Epidermal melanocyte (primary cell): Measurements from ENCODE around the gene PGC.
A peak's percentile ranks its signal among the peaks of the same experiment; 100 is the strongest.

Source experiments
- DNase-seq: peaks from one replicate; pipeline ENCODE4 v3.0.0; 2011; ENCODE audit warnings: low spot score; ENCODE audit not compliant: insufficient read length

PGC gene

GRCh38 chr6:41730531-41731436, 16.4 kb downstream of the PGC start:
- no peak for DNase-seq

- no peak for DNase-seq
Observed at GRCh38 chr6:41729624-41730023, 17.6 kb downstream of the PGC start.

DNA sequence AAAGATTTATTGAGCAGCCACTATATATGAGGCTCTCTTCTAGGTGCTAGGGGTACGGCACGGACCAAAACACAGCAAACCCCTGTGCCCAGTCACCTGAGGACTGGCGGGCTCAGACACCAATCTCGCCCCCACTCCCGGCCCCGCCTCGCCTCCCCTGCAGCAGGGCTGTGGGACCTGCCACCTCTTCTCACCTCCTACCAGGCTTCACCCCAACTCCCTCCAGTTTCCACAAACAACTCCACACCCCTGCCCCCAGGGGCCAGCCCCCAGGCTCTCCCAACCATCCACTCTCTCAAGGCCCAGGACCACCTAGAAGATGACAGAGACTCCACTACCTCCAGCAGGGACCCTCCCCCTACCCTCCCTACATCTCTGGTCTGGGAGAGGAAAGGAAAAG, 18.2 kb downstream of the PGC start:
- no peak for DNase-seq

- DNase-seq = no peak
Observed at GRCh38 chr6:41728073-41728936, 18.9 kb downstream of the PGC start.

DNA sequence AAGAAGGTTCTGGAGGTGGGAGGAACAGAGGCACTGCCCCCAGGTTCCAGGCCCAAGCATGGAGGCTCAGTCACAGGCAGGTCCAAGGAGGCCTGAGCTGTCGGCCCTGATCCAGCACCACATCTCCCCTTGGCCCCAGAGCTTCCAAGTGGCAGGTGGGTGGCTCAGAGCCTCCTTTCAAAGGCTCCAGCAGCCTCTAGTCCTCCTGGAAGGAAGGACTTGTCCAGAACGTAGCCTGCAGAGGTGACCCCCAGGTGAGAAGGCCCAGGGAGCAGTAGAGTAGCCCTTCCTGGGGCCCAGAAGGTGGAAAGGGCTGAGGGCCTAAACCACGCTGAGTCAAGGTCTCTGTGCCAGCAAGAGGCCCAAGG, 19.5 kb downstream of the PGC start:
- no peak for DNase-seq

- no peak for DNase-seq
Observed at GRCh38 chr6:41726876-41727275, 20.3 kb downstream of the PGC start.

DNA sequence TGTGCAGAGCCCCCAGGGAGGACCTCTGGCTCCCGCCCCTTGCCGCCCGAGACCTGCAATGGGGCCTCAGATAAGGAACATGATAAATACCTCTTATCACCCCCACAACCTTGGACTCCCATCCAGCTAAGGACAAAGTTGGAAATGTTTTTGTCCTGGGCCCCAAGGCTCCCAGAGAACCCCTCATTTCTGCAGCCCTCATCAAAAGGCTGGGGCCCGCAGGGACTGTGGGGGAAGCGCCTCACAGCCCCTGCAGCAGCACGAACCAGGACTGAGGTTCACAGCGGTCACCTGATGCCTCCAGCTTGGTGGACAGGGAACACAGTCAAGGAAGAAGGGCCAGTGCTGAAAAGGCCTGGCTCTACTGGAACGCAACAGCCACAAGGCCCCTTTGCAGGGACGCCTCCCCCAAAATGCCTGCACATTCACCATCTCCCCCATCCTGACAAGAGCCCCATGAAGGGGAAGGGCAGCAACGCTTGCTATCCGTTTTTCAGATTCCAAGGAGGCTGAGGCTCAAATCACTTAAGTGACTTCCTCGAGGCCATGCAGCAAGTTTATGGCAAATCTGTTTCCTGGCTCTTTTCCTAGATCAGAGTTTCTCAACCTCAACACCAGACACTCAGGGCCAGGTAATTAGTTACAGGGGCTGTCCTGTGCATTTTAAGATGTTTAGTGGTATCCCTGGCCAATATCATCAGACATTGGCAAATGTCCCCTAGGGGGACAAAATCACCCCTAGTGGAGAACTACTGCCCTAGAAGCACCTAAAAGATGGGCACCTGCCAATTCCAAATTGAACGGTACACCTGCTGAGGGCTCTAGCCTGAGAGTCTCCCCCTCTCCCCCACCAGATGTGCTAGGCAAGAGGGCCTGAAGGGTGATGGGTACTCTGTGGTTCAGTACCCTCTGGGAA, 22.4 kb downstream of the PGC start:
- DNase-seq = no peak

- DNase-seq = no peak
Observed at GRCh38 chr6:41724228-41724580, 23.0 kb downstream of the PGC start.

DNA sequence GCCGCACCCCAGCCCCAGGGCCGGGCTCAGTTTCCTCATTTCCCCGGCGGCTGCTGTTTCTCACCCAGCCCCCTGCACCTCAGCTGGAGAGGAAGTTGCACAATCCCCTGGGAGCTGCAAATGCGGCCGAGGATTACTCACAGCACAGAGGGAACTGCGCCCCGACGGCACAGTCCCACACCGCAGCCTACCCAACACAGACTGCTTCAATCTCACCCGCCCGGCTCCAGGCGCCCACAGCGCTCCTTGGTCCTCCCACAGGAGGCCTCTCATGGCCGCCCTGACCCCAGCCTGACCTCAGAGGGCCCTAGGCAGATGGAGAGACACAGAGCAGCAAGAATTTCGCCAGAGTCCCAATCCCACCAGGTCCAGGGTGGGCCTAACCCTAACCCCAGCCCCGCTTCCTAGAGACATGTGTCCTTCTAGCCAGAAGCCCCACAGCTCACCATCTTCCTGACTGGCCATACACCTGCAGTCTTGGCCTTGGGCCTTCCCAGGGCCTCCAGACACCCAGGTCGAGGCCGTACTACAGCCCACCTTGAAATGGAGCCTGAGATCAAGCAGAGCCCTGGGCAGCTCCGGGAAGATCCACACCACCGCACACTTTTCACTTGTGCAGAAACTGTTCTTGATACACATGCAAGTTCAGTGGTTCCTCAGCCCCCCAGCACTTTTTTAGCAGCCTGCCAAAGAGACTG, 23.5 kb downstream of the PGC start:
- peak; percentile 81 for DNase-seq

GRCh38 chr6:41722969-41723529, 24.1 kb downstream of the PGC start:
- no peak for DNase-seq

DNA sequence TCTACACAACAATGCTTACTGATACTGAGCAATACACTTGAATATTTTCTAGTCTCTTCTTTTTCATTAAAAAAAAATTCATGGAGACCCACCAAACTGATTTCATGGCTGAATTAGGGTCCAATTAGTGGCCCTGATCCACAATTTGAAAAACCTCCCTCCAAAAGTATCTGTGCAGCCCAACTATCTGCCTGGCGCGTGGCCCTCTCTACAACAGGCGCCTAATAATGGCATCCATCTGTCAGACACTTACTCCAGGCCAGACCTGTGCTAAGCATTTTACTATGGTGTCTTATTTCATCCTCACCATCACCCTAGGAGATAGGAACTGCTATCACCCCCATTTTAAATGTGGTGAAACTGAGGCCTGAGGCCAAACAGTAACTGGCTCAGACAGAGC, 25.8 kb downstream of the PGC start:
- no peak for DNase-seq

DNA sequence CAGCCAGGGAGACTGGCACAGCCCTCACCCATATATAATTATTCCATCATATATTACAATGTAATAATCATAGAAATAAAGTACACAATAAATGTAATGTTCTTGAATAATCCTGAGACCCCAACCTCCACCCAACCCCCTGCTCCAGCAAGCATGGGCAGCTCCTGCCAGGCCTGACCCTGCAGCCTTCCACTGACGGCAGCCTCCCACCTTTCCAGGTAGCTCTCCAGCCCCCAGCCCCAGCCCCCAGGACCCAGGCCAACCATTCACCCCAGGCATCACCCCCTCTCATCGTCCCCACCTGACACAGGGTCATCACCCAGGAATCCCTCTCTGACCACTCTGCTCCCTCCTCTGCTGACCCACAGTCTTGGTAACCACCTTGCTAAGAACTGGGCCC, 26.4 kb downstream of the PGC start:
- DNase-seq = no peak

DNA sequence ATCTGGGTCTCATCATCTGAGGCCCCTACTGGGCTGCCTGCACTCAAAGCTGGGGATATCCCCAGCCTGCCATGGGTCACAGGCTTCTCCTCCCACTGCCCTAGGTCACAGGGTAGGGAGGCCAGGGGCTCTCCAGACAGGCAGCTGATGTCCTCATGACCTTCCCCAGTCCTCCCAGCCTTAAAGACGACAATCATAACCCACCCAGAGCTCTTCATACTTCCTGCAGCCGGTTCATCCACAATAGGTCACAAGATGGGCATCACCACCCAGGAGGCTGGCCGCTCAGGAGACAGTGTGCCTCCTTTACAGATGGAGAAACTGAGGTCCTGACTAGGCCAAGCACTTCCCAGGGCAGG, 27.0 kb downstream of the PGC start:
- no peak for DNase-seq

GRCh38 chr6:41719436-41720261, 27.5 kb downstream of the PGC start:
- DNase-seq = no peak

DNA sequence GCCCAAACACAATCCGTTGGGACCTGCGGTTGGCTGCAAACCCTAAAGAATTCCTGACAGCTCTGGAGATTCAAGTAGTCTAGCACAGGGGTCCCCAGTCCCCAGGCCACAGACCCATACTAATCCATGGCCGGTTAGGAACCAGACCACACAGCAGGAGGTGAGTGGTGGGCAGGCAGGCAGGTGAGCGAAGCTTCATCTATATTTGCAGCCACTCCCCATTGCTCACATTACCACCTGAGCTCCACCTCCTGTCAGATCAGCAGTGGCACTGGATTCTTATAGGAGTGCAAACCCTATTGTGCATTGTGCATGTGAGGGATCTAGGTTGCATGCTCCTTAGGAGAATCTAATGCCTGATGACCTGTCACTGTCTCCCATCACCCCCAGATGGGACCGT, 28.4 kb downstream of the PGC start:
- no peak for DNase-seq

DNA sequence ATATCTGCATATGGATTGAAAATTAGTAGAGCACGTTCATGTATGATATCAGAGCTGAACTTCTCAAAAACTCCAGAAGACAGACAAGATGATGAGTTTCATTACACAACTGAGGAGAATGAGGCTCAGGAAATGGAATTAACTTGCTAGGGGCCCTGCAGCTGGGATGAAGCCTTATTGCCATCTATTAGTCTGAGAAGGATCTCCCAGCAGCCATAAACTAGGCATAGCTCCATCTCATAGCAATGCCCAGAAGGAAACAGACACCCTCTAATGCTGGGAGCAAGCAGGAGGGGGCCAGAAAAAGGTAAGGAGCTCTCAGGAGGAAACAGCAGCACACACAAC, 29.8 kb downstream of the PGC start:
- DNase-seq = no peak

- no peak for DNase-seq
Observed at GRCh38 chr6:41716516-41717391, 30.4 kb downstream of the PGC start.

DNA sequence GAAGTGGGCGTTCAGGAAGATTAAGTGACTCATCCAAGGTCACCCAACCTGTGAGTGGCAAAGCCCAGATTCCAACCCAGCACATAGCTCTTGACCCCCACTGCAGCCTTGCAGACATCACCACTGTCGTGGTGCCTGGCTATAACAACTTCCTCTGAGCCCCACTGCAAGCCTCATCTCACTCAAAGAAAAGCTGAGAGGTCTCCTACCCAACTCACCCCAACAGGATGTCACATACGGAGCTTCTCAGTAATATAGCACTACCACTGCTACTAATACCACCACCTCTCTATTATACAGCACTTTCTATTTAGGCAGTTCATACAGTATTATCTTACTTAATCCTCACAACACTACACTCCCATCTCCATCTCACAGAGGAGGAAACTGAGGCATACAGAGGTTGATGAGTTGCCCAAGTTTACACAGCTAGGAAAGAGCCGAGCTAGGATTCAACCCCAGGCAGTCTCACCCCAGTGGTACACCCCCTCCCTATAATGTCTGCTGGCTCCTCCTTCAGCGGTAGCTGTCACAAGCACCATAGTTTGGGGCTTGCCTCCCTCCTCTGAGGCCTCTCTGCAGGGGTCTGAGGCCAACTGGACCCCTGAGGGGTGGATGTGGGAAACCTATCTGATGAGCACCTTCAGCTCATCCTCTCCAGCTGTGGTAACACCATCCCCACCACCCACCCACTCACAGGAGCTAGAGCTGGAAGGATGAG, 31.2 kb downstream of the PGC start:
- no peak for DNase-seq
